SH-SY5Y (cell line): Measurements from ENCODE around the gene LRMDA.
A peak's percentile ranks its signal among the peaks of the same experiment; 100 is the strongest.

Source experiments
- GATA2 ChIP-seq: IDR thresholded peaks from 2 replicates; pipeline ENCODE4 v1.6.1; 2011; ENCODE audit warnings: mild to moderate bottlenecking, low read depth, low read length
- GATA3 ChIP-seq: IDR thresholded peaks from 2 replicates; pipeline ENCODE4 v1.6.1; 2011; ENCODE audit warnings: low read depth, mild to moderate bottlenecking, low read length, moderate library complexity

DNA sequence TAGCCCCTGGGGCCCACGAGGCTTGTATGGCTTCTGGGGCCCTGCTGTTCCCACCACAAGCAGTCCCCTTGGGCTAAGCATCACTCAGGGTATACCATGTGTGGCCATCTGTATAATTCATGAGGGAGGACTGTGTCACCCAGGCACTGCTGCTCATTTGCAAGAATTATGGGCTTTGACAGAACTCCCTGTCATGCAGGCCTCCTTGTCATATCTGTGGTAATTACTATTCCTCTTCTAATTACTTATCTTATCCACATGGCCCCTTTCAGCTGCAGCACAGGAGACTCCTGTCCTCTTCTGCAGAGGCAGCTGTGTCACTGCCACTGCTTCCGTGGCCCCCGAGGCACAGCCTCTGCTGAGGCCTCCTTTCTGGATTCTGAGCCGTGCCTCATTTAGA is 46.3 kb downstream of the LRMDA start:
- TF ChIP-seq GATA3: no peak
- TF ChIP-seq GATA2: peak; percentile 77
